HAP-1 (cell line): Measurements from ENCODE around the gene DCST1.

Source experiments
- DNase-seq, 2 experiments: peaks; one replicate each; pipeline ENCODE4 v3.0.0-alpha.2; 2016 to 2020; ENCODE audit warnings: low spot score in 2 of 2
- H3K27me3 ChIP-seq: fragments of 250-450 bp; sonication (Bioruptor Pico); 2 replicates; pipeline ENCODE4 v1.5.1; 2020; ENCODE audit warnings: low read depth, mild to moderate bottlenecking, moderate library complexity
- H3K36me3 ChIP-seq: fragments of 250-450 bp; sonication (Bioruptor Pico); replicated peaks from 2 replicates; pipeline ENCODE4 v1.5.1; 2020; ENCODE audit warnings: mild to moderate bottlenecking
- H3K4me1 ChIP-seq: fragments of 250-450 bp; sonication (Bioruptor Pico); 2 replicates; pipeline ENCODE4 v1.5.1; 2020; ENCODE audit warnings: mild to moderate bottlenecking
- H3K4me3 ChIP-seq: fragments of 250-450 bp; sonication (Bioruptor Pico); 2 replicates; pipeline ENCODE4 v1.5.1; 2020; ENCODE audit warnings: mild to moderate bottlenecking, moderate library complexity
- H3K9me3 ChIP-seq: fragments of 250-450 bp; sonication (Bioruptor Pico); 2 replicates; pipeline ENCODE4 v1.5.1; 2020; ENCODE audit warnings: mild to moderate bottlenecking, moderate library complexity
- in situ Hi-C: fragments of 300-500 bp; cut with MboI; formaldehyde crosslinking; loops from 3 replicates; pipeline ENCODE4 v1.14.3; 2020; ENCODE audit warnings: low sequenced_read_pairs, inconsistent platforms, mixed read lengths

The DCST1 gene

GRCh38 chr1:155052439-155053395, 19.1 kb downstream of the DCST1 start:
- Histone ChIP-seq H3K4me3 (peak overlapping the region; percentile 81), H3K27me3 (no peaks in the 10 kb centered on the region), H3K4me1 (peaks cover 25% of the 10 kb centered on the region), H3K9me3 (no peaks in the 10 kb centered on the region), H3K36me3 (peaks cover 39% of the 10 kb centered on the region)
- in situ Hi-C loops = loop anchor here (5.0 kb wide), 1 partner anchor 90 kb away; the partner anchor contains the start of gene PYGO2
- no peak for DNase-seq

- no peaks in the 10 kb centered on the region for H3K27me3 ChIP-seq
- in situ Hi-C loops = loop anchor here (5.0 kb wide), 1 partner anchor 91 kb away; the partner anchor contains the start of gene PYGO2
- DNase-seq = no peak
- no peak overlapping the region for H3K4me3 ChIP-seq
- H3K4me1 ChIP-seq = peaks cover 20% of the 10 kb centered on the region
- H3K36me3 ChIP-seq = peaks cover 48% of the 10 kb centered on the region
- H3K9me3 ChIP-seq = no peaks in the 10 kb centered on the region
Measured at GRCh38 chr1:155053531-155054105, 20.0 kb downstream of the DCST1 start.

- Histone ChIP-seq H3K9me3 (no peaks in the 10 kb centered on the region), H3K27me3 (no peaks in the 10 kb centered on the region), H3K4me1 (peaks cover 3% of the 10 kb centered on the region), H3K4me3 (no peak overlapping the region), H3K36me3 (peaks cover 65% of the 10 kb centered on the region)
- no peak for DNase-seq
- in situ Hi-C loops = no loop called here
Measured at GRCh38 chr1:155057104-155057503, 23.5 kb downstream of the DCST1 start.

- Histone ChIP-seq H3K27me3 (no peaks in the 10 kb centered on the region), H3K9me3 (no peaks in the 10 kb centered on the region), H3K36me3 (peaks cover 65% of the 10 kb centered on the region), H3K4me3 (no peak overlapping the region), H3K4me1 (peaks cover 3% of the 10 kb centered on the region)
- in situ Hi-C loops = no loop called here
- DNase-seq = no peak
Measured at GRCh38 chr1:155057788-155058211, 24.2 kb downstream of the DCST1 start.

- H3K4me1 ChIP-seq = peaks cover 11% of the 10 kb centered on the region
Measured at GRCh38 chr1:155060736-155061135, 27.1 kb downstream of the DCST1 start.

GRCh38 chr1:155061381-155062150, 27.9 kb downstream of the DCST1 start:
- no peaks in the 10 kb centered on the region for H3K9me3 ChIP-seq
- peaks cover 11% of the 10 kb centered on the region for H3K4me1 ChIP-seq
- no peaks in the 10 kb centered on the region for H3K27me3 ChIP-seq
- DNase-seq = peak; percentile 80 to 98
- H3K4me3 ChIP-seq = no peak overlapping the region
- in situ Hi-C loops = loop anchor here (5.0 kb wide), 1 partner anchor 64 kb away; no protein-coding TSS in a partner anchor
- peaks cover 36% of the 10 kb centered on the region for H3K36me3 ChIP-seq

More at GRCh38 chr1:155060736-155061135, 27.1 kb downstream of the DCST1 start:
- H3K27me3 ChIP-seq = no peaks in the 10 kb centered on the region
- no peak overlapping the region for H3K4me3 ChIP-seq
- in situ Hi-C loops = loop anchor here (5.0 kb wide), 1 partner anchor 63 kb away; no protein-coding TSS in a partner anchor
- no peak for DNase-seq
- H3K9me3 ChIP-seq = no peaks in the 10 kb centered on the region
- H3K36me3 ChIP-seq = peaks cover 44% of the 10 kb centered on the region

GRCh38 chr1:155062151-155062686, 28.6 kb downstream of the DCST1 start:
- no peaks in the 10 kb centered on the region for H3K27me3 ChIP-seq
- in situ Hi-C loops = loop anchor here (5.0 kb wide), 1 partner anchor 65 kb away; no protein-coding TSS in a partner anchor
- H3K36me3 ChIP-seq = peaks cover 32% of the 10 kb centered on the region
- peaks cover 11% of the 10 kb centered on the region for H3K4me1 ChIP-seq
- H3K4me3 ChIP-seq = no peak overlapping the region
- no peaks in the 10 kb centered on the region for H3K9me3 ChIP-seq
- DNase-seq = no peak

- in situ Hi-C loops = loop anchor here (5.0 kb wide), 1 partner anchor 66 kb away; no protein-coding TSS in a partner anchor
- no peaks in the 10 kb centered on the region for H3K9me3 ChIP-seq
- H3K4me3 ChIP-seq = peak overlapping the region; percentile 87; the same call in 1 of the 2 replicates
- DNase-seq = peak in 1 of 2 experiments; percentile 68
- H3K27me3 ChIP-seq = no peaks in the 10 kb centered on the region
- peaks cover 25% of the 10 kb centered on the region for H3K36me3 ChIP-seq
- H3K4me1 ChIP-seq = peaks cover 11% of the 10 kb centered on the region
Measured at GRCh38 chr1:155062702-155063411, 29.2 kb downstream of the DCST1 start.

- in situ Hi-C loops = loop anchor here (5.0 kb wide), 1 partner anchor 66 kb away; no protein-coding TSS in a partner anchor
- no peaks in the 10 kb centered on the region for H3K9me3 ChIP-seq
- peak; percentile 93 to 94 for DNase-seq
- peaks cover 11% of the 10 kb centered on the region for H3K4me1 ChIP-seq
- H3K4me3 ChIP-seq = peak within 1 kb of the TSS; percentile 87
- H3K27me3 ChIP-seq = no peaks in the 10 kb centered on the region
- peaks cover 18% of the 10 kb centered on the region for H3K36me3 ChIP-seq
Measured at GRCh38 chr1:155063550-155064110, 30.0 kb downstream of the DCST1 start, which contains the start of gene EFNA4. EFNA4 (plus strand) TSS chr1:155063740; CDS start chr1:155063824, 84 bp downstream.

- peak overlapping the region; percentile 87 for H3K4me3 ChIP-seq
- H3K9me3 ChIP-seq = no peaks in the 10 kb centered on the region
- no peaks in the 10 kb centered on the region for H3K27me3 ChIP-seq
- H3K4me1 ChIP-seq = peaks cover 11% of the 10 kb centered on the region
- DNase-seq = peak; percentile 61 to 73
- in situ Hi-C loops = loop anchor here (5.0 kb wide), 1 partner anchor 67 kb away; no protein-coding TSS in a partner anchor
- peaks cover 11% of the 10 kb centered on the region for H3K36me3 ChIP-seq
Measured at GRCh38 chr1:155064111-155064831, 30.6 kb downstream of the DCST1 start.

- peaks cover 7% of the 10 kb centered on the region for H3K36me3 ChIP-seq
- H3K4me1 ChIP-seq = peaks cover 11% of the 10 kb centered on the region
- in situ Hi-C loops = loop anchor here (5.0 kb wide), 1 partner anchor 68 kb away; no protein-coding TSS in a partner anchor
- no peaks in the 10 kb centered on the region for H3K9me3 ChIP-seq
- no peaks in the 10 kb centered on the region for H3K27me3 ChIP-seq
- H3K4me3 ChIP-seq = no peak overlapping the region
- DNase-seq = no peak
Measured at GRCh38 chr1:155064832-155065429, 31.3 kb downstream of the DCST1 start.
